Natural killer cell (primary cell): Measurements from ENCODE around the gene C1QTNF12. TPM values are rescaled to one million over a fixed set of nuclear protein-coding genes. Genes with fewer than 3 reads are reported as not detected.

Experiments used
- ATAC-seq, 3 donors: fragments of 150-1000 bp in 2 of 3; fragments of 200-7000 bp in 1 of 3; cut with Tn5 transposase; 1 replicate in 1 of 3; 2 replicates in 2 of 3; pipeline ENCODE4 v1.10.0; 2021; ENCODE audit warnings: mild to moderate bottlenecking in 2 of 3, moderate library complexity in 2 of 3
- DNase-seq, 2 donors: peaks; one replicate each; pipeline versions ENCODE4 v3.0.0 to v3.0.0-alpha.2; 2013 to 2021; ENCODE audit warnings: mixed read lengths in 1 of 2
- H3K27ac ChIP-seq: one replicate; pipeline ENCODE4 v1.5.1; 2013; ENCODE audit warnings: mild to moderate bottlenecking, low read length
- H3K27me3 ChIP-seq: one replicate; pipeline ENCODE4 v1.6.1; 2013; ENCODE audit warnings: low read length; ENCODE audit not compliant: control insufficient read depth, insufficient read depth
- H3K36me3 ChIP-seq: one replicate; pipeline ENCODE4 v1.6.1; 2013; ENCODE audit warnings: low read length; ENCODE audit not compliant: control insufficient read depth, insufficient read depth
- H3K4me1 ChIP-seq: one replicate; pipeline ENCODE4 v1.6.1; 2013; ENCODE audit warnings: low read length; ENCODE audit not compliant: control insufficient read depth, insufficient read depth
- H3K4me3 ChIP-seq: one replicate; pipeline ENCODE4 v1.5.1; 2013; ENCODE audit warnings: low read length
- H3K9me3 ChIP-seq: one replicate; pipeline ENCODE4 v1.6.1; 2013; ENCODE audit warnings: low read length; ENCODE audit not compliant: control insufficient read depth, insufficient read depth
- H3K27ac Mint-ChIP-seq, 2 donors: one replicate each; pipeline ENCODE4 v1.8.0; 2022; ENCODE audit warnings: mild to moderate bottlenecking in 2 of 2, mixed read lengths in 2 of 2, moderate library complexity in 1 of 2
- H3K27me3 Mint-ChIP-seq, 2 donors: one replicate each; pipeline ENCODE4 v1.8.0; 2022; ENCODE audit warnings: low read depth in 2 of 2, mixed read lengths in 2 of 2
- H3K36me3 Mint-ChIP-seq: one replicate; pipeline ENCODE4 v1.8.0; 2022; ENCODE audit warnings: mixed read lengths
- H3K4me1 Mint-ChIP-seq, 2 donors: one replicate each; pipeline ENCODE4 v1.8.0; 2022; ENCODE audit warnings: mixed read lengths in 2 of 2
- H3K4me3 Mint-ChIP-seq: one replicate; pipeline ENCODE4 v1.8.0; 2022; ENCODE audit warnings: mild to moderate bottlenecking, moderate library complexity, mixed read lengths
- H3K9me3 Mint-ChIP-seq, 2 donors: one replicate each; pipeline ENCODE4 v1.8.0; 2022; ENCODE audit warnings: mixed read lengths in 2 of 2
- CTCF ChIP-seq: fragments of 200-600 bp; IDR thresholded peaks from one replicate; pipeline ENCODE4 v1.8.0; 2022; ENCODE audit warnings: antibody characterized with exemption
- WGBS: methylation state at CpG from one replicate; pipeline ENCODE4 v1.1.7; 2013; ENCODE audit warnings: missing lambda C conversion rate; ENCODE audit not compliant: insufficient coverage; 5-methylcytosine and 5-hydroxymethylcytosine counted together
- intact Hi-C: fragments of 100-400 bp; cut with micrococcal nuclease; formaldehyde crosslinking; loops from one replicate; pipeline ENCODE4 v1.14.2; 2022
- total RNA-seq, 4 donors: library from RNA; stranded (reverse); fragments of 120-200 nt in 1 of 4; gene quantifications; one replicate each; pipeline versions ENCODE4 v1.2.3 to v1.2.4, GENCODE V29; 2013 to 2022

Gene C1QTNF12
- total RNA-seq, 3 donors from 2014 or later (not counting 1 experiment from before 2014, with no cell fraction given): 2.6 to 4.1 (median 4.1) TPM

GRCh38 chr1:1199141-1199960 lies 47.2 kb downstream of the C1QTNF12 start:
- WGBS: 86% methylated on average over 22 of the region's 22 CpGs
- DNase-seq (peak in 1 of 2 donors; percentile 24), ATAC-seq (no peak)
- Histone ChIP-seq H3K27me3 (no peaks in the 10 kb centered on the region), H3K9me3 (no peaks in the 10 kb centered on the region), H3K36me3 (no peaks in the 10 kb centered on the region), H3K4me3 (no peak overlapping the region), H3K4me1 (peaks cover 19% of the 10 kb centered on the region), H3K27ac (peak overlapping the region; percentile 83)
- intact Hi-C loops: no loop called here
- Mint-ChIP-seq H3K27me3 (no peaks in the 10 kb centered on the region), H3K9me3 (peaks cover 0 to 7% of the 10 kb centered on the region in 2 donors), H3K27ac (peak overlapping the region; percentile 91 to 93), H3K4me1 (peaks cover 6 to 15% of the 10 kb centered on the region in 2 donors), H3K4me3 (peak overlapping the region; percentile 62), H3K36me3 (no peaks in the 10 kb centered on the region)
- TF ChIP-seq CTCF: no peak

- intact Hi-C loops: no loop called here
- WGBS: 93% methylated on average over 21 of the region's 23 CpGs
Measured at GRCh38 chr1:1198423-1199140, 47.9 kb downstream of the C1QTNF12 start.

GRCh38 chr1:1197551-1198422 lies 48.7 kb downstream of the C1QTNF12 start:
- Histone ChIP-seq H3K36me3 (no peaks in the 10 kb centered on the region), H3K27me3 (no peaks in the 10 kb centered on the region), H3K27ac (no peak overlapping the region), H3K4me3 (no peak overlapping the region), H3K9me3 (no peaks in the 10 kb centered on the region), H3K4me1 (peaks cover 19% of the 10 kb centered on the region)
- WGBS: 93% methylated on average over 48 of the region's 48 CpGs
- intact Hi-C loops: no loop called here
- no peak for TF ChIP-seq CTCF
- H3K4me3 Mint-ChIP-seq: no peak overlapping the region
- H3K9me3 Mint-ChIP-seq: peaks cover 0 to 7% of the 10 kb centered on the region in 2 donors
- ATAC-seq (no peak), DNase-seq (peak in 1 of 2 donors; percentile 19)
- H3K27ac Mint-ChIP-seq: peak overlapping the region in 1 of 2 donors; percentile 93
- peaks cover 6 to 15% of the 10 kb centered on the region in 2 donors for H3K4me1 Mint-ChIP-seq
- H3K36me3 Mint-ChIP-seq: no peaks in the 10 kb centered on the region
- no peaks in the 10 kb centered on the region for H3K27me3 Mint-ChIP-seq

More at GRCh38 chr1:1198423-1199140, 47.9 kb downstream of the C1QTNF12 start:
- Mint-ChIP-seq H3K27me3 (no peaks in the 10 kb centered on the region), H3K36me3 (no peaks in the 10 kb centered on the region), H3K4me3 (no peak overlapping the region), H3K4me1 (peaks cover 6 to 15% of the 10 kb centered on the region in 2 donors), H3K27ac (peak overlapping the region in 1 of 2 donors; percentile 93), H3K9me3 (peaks cover 0 to 7% of the 10 kb centered on the region in 2 donors)
- ATAC-seq: no peak
- H3K4me1 ChIP-seq: peaks cover 19% of the 10 kb centered on the region
- TF ChIP-seq CTCF: no peak
- H3K4me3 ChIP-seq: no peak overlapping the region
- peak in 1 of 2 donors; percentile 16 for DNase-seq
- no peak overlapping the region for H3K27ac ChIP-seq
- no peaks in the 10 kb centered on the region for H3K36me3 ChIP-seq
- H3K27me3 ChIP-seq: no peaks in the 10 kb centered on the region
- no peaks in the 10 kb centered on the region for H3K9me3 ChIP-seq
